Myocyte (in vitro differentiated cells): Measurements from ENCODE around the gene IPMK. TPM values are rescaled to one million over a fixed set of nuclear protein-coding genes. Genes with fewer than 3 reads are reported as not detected.

Experiments used
- DNase-seq: peaks from one replicate; pipeline ENCODE4 v3.0.0-alpha.2; 2012; ENCODE audit warnings: low read depth
- total RNA-seq: library from RNA; depleted of rRNA; stranded (reverse); fragments of >200 nt; gene quantifications from 2 replicates; pipeline ENCODE4 v1.2.3, GENCODE V29; 2014

Gene IPMK
- total RNA-seq, 1 donor from 2014 or later = 7.3 TPM

- DNase-seq = peak; percentile 98
Measured at GRCh38 chr10:58157076-58157766, 110.5 kb downstream of the IPMK start.

- DNase-seq = peak; percentile 40
Measured at GRCh38 chr10:58155941-58156340, 111.8 kb downstream of the IPMK start.

- DNase-seq = no peak
Measured at GRCh38 chr10:58153751-58154150, 113.9 kb downstream of the IPMK start.

GRCh38 chr10:58152673-58153263, 114.9 kb downstream of the IPMK start:
- DNase-seq = peak; percentile 81

GRCh38 chr10:58150290-58150689, 117.4 kb downstream of the IPMK start:
- no peak for DNase-seq

GRCh38 chr10:58143944-58144343, 123.8 kb downstream of the IPMK start:
- no peak for DNase-seq

Other genes with a start within 250 kb of the IPMK start
- 31.6 and 46.3 TPM in 2 replicates for gene CISD1, start 1.3 kb upstream of the IPMK start, total RNA-seq
- gene UBE2D1, start 67.1 kb upstream of the IPMK start, total RNA-seq = 36.9 and 53.4 TPM in 2 replicates
- 17.7 and 22.1 TPM in 2 replicates for gene TFAM, start 117.5 kb upstream of the IPMK start, total RNA-seq
- 10.3 and 10.6 TPM in 2 replicates for gene BICC1, start 245.0 kb upstream of the IPMK start, total RNA-seq